Neural cell (in vitro differentiated cells): ENCODE results near the gene ZNF655. TPM values are rescaled to one million over a fixed set of nuclear protein-coding genes. Genes with fewer than 3 reads are reported as not detected.

ENCODE experiments used
- H2AFZ ChIP-seq: fragments of 200-600, 300-800 bp; sonication (generic), shearing (Covaris generic); 2 replicates; pipeline ENCODE4 v1.6.0; 2014; ENCODE audit warnings: low read depth, mild to moderate bottlenecking, antibody characterized with exemption, low read length, moderate library complexity
- H3F3A ChIP-seq: fragments of 200-600 bp; shearing (Covaris generic); 2 replicates; pipeline ENCODE4 v1.6.1; 2016; ENCODE audit warnings: mild to moderate bottlenecking, moderate library complexity, mixed read lengths, antibody characterized with exemption, low read length; ENCODE audit not compliant: insufficient read depth, poor library complexity, severe bottlenecking
- H3K27ac ChIP-seq: fragments of 200-600, 300-800 bp; sonication (generic), shearing (Covaris generic); 2 replicates; pipeline ENCODE4 v1.5.1; 2014; ENCODE audit warnings: mild to moderate bottlenecking, low read length, moderate library complexity
- H3K27me3 ChIP-seq: fragments of 300-800, 200-600 bp; sonication (generic), shearing (Covaris generic); 2 replicates; pipeline ENCODE4 v1.6.0; 2014; ENCODE audit warnings: mild to moderate bottlenecking, low read depth, low read length, moderate library complexity; ENCODE audit not compliant: insufficient read depth
- H3K36me3 ChIP-seq: fragments of 300-800, 200-600 bp; sonication (generic), shearing (Covaris generic); 2 replicates; pipeline ENCODE4 v1.5.1; 2014; ENCODE audit warnings: mild to moderate bottlenecking, antibody characterized with exemption, low read length, moderate library complexity; ENCODE audit not compliant: insufficient read depth
- H3K4me2 ChIP-seq: fragments of 300-800, 200-600 bp; sonication (generic), shearing (Covaris generic); 2 replicates; pipeline ENCODE4 v1.6.0; 2014; ENCODE audit warnings: mild to moderate bottlenecking, low read length
- H3K4me3 ChIP-seq: fragments of 300-800, 200-600 bp; sonication (generic), shearing (Covaris generic); 2 replicates; pipeline ENCODE4 v1.5.1; 2014; ENCODE audit warnings: mild to moderate bottlenecking, low read length, moderate library complexity
- H3K79me2 ChIP-seq: fragments of 200-600 bp; shearing (Covaris generic); replicated peaks from 2 replicates; pipeline ENCODE4 v1.6.0; 2014; ENCODE audit warnings: mild to moderate bottlenecking, low read length, moderate library complexity; ENCODE audit not compliant: insufficient read depth
- H3K9ac ChIP-seq: fragments of 300-800, 200-600 bp; sonication (generic), shearing (Covaris generic); 2 replicates; pipeline ENCODE4 v1.6.1; 2016; ENCODE audit warnings: mild to moderate bottlenecking, low read length, mixed read lengths
- H3K9me2 ChIP-seq: fragments of 200-600 bp; shearing (Covaris generic); 2 replicates; pipeline ENCODE4 v1.6.1; 2016; ENCODE audit warnings: mild to moderate bottlenecking, low read length, mixed read lengths; ENCODE audit not compliant: insufficient read depth
- H3K9me3 ChIP-seq: fragments of 200-600, 300-800 bp; sonication (generic), shearing (Covaris generic); 2 replicates; pipeline ENCODE4 v1.6.1; 2016; ENCODE audit warnings: mild to moderate bottlenecking, mixed run types, low read length, moderate library complexity, mixed read lengths
- H4K20me1 ChIP-seq: fragments of 200-600 bp; shearing (Covaris generic); 2 replicates; pipeline ENCODE4 v1.6.1; 2016; ENCODE audit warnings: mild to moderate bottlenecking, mixed run types; ENCODE audit not compliant: insufficient read depth
- EP300 ChIP-seq: fragments of 450-650 bp; conservative IDR thresholded peaks from 2 replicates; pipeline ENCODE4 v1.6.1; 2014; ENCODE audit warnings: antibody characterized with exemption, mild to moderate bottlenecking, moderate library complexity; ENCODE audit not compliant: poor library complexity, severe bottlenecking
- EZH2 ChIP-seq: fragments of 200-600, 300-800 bp; shearing (Covaris generic), sonication (generic); IDR thresholded peaks from 2 replicates; pipeline ENCODE4 v1.6.1; 2014; ENCODE audit warnings: antibody characterized with exemption, low read length, borderline replicate concordance, mild to moderate bottlenecking; ENCODE audit not compliant: insufficient read depth, poor library complexity, severe bottlenecking
- MXI1 ChIP-seq: fragments of 450-650 bp; conservative IDR thresholded peaks from 2 replicates; pipeline ENCODE4 v1.6.1; 2014; ENCODE audit warnings: antibody characterized with exemption, mild to moderate bottlenecking; ENCODE audit not compliant: poor library complexity, severe bottlenecking
- POLR2AphosphoS5 ChIP-seq: IDR thresholded peaks from 2 replicates; pipeline ENCODE4 v1.6.1; 2012
- RAD21 ChIP-seq: fragments of 450-650 bp; conservative IDR thresholded peaks from 2 replicates; pipeline ENCODE4 v1.6.1; 2014; ENCODE audit warnings: antibody characterized with exemption, mild to moderate bottlenecking, moderate library complexity
- SMC3 ChIP-seq: fragments of 450-650 bp; conservative IDR thresholded peaks from 2 replicates; pipeline ENCODE4 v1.6.1; 2014; ENCODE audit warnings: antibody characterized with exemption, mild to moderate bottlenecking, moderate library complexity; ENCODE audit not compliant: poor library complexity
- TAF1 ChIP-seq: IDR thresholded peaks from 2 replicates; pipeline ENCODE4 v1.6.1; 2012; ENCODE audit warnings: low read depth
- polyA plus RNA-seq: library from polyadenylated mRNA; depleted of rRNA; stranded (reverse); fragments of >200 nt; gene quantifications from 2 replicates; pipeline ENCODE4 v1.2.3, GENCODE V29; 2014
- TF ChIP-seq, protein P1 (sequence below): fragments of 450-650 bp; IDR thresholded peaks from 2 replicates; pipeline ENCODE4 v1.5.1; 2014; ENCODE audit warnings: antibody characterized with exemption, mild to moderate bottlenecking, moderate library complexity; ENCODE audit not compliant: poor library complexity, severe bottlenecking
- TF ChIP-seq, protein P2 (sequence below): IDR thresholded peaks from 2 replicates; pipeline ENCODE4 v1.6.1; 2012; ENCODE audit warnings: borderline replicate concordance

ZNF655 gene
- polyA plus RNA-seq, 1 donor from 2014 or later, result 89.0 TPM

DNA sequence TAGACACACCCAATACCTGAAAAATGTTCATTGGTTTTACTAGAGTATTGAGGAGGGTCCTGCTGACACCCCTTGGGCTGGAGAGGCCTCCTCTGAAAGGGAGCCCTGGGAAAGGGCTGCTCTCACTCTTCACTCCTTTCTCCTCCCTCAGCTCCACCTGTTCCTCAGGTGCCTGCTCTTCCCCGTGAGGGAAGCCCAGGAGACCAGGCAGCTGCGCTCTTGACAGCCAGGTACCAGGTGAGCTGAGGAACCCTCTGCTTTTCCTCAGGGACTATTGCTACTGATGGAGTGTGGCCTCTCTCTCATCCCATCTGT lies 3.3 kb downstream of the ZNF655 start:
- Histone ChIP-seq H3K36me3 (peaks cover 5% of the 10 kb centered on the region), H3K9ac (no peak overlapping the region), H3K79me2 (peaks cover 49% of the 10 kb centered on the region), H3K4me2 (no peak overlapping the region), H3K27me3 (no peaks in the 10 kb centered on the region), H4K20me1 (no peaks in the 10 kb centered on the region), H2AFZ (no peak overlapping the region), H3F3A (no peaks in the 10 kb centered on the region), H3K27ac (no peak overlapping the region), H3K4me3 (no peak overlapping the region), H3K9me3 (no peaks in the 10 kb centered on the region), H3K9me2 (no peaks in the 10 kb centered on the region)
- no peak for TF ChIP-seq POLR2AphosphoS5
- no peak for TF ChIP-seq EP300
- no peak for TF ChIP-seq SMC3
- TF ChIP-seq, protein P1, sequence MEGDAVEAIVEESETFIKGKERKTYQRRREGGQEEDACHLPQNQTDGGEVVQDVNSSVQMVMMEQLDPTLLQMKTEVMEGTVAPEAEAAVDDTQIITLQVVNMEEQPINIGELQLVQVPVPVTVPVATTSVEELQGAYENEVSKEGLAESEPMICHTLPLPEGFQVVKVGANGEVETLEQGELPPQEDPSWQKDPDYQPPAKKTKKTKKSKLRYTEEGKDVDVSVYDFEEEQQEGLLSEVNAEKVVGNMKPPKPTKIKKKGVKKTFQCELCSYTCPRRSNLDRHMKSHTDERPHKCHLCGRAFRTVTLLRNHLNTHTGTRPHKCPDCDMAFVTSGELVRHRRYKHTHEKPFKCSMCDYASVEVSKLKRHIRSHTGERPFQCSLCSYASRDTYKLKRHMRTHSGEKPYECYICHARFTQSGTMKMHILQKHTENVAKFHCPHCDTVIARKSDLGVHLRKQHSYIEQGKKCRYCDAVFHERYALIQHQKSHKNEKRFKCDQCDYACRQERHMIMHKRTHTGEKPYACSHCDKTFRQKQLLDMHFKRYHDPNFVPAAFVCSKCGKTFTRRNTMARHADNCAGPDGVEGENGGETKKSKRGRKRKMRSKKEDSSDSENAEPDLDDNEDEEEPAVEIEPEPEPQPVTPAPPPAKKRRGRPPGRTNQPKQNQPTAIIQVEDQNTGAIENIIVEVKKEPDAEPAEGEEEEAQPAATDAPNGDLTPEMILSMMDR, result no peak

DNA sequence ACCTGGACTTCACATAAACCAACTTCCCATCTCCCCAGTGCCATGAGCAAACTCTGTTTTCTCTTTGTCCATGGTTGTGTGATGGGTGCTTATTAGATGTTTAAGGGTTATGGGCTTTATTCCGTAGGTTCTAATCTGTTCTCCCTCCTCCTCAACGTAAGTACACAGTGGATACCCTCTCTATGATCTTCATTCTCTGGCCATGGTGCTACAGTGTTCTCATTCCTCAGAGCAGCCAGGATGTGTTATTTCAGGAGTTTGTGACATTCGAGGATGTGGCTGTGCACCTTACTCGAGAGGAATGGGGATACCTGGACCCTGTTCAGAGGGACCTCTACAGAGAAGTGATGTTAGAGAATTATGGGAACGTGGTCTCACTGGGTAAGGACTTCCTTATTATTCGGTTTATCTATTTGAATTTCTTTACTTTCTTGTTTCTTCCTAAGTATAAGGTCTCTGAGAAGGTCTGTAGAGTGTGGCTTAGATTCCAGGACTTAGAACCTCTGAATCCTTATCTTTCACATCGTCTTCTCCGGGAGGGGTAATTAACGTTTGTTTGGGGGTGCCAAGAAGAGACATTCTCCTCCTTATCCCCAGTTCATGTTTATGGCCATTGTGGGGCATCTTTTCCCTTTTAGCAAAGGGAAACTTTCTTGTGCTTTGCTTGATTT lies 3.8 kb downstream of the ZNF655 start:
- Histone ChIP-seq H3K9me3 (no peaks in the 10 kb centered on the region), H3F3A (no peaks in the 10 kb centered on the region), H3K36me3 (peaks cover 5% of the 10 kb centered on the region), H4K20me1 (no peaks in the 10 kb centered on the region), H3K27me3 (no peaks in the 10 kb centered on the region), H3K79me2 (peaks cover 44% of the 10 kb centered on the region), H3K27ac (no peak overlapping the region), H3K4me2 (no peak overlapping the region), H3K4me3 (no peak overlapping the region), H2AFZ (no peak overlapping the region), H3K9me2 (no peaks in the 10 kb centered on the region), H3K9ac (no peak overlapping the region)
- TF ChIP-seq POLR2AphosphoS5 (no peak), EP300 (no peak), RAD21 (no peak), MXI1 (no peak), EZH2 (no peak), TAF1 (no peak), SMC3 (no peak)
- TF ChIP-seq, protein P2, sequence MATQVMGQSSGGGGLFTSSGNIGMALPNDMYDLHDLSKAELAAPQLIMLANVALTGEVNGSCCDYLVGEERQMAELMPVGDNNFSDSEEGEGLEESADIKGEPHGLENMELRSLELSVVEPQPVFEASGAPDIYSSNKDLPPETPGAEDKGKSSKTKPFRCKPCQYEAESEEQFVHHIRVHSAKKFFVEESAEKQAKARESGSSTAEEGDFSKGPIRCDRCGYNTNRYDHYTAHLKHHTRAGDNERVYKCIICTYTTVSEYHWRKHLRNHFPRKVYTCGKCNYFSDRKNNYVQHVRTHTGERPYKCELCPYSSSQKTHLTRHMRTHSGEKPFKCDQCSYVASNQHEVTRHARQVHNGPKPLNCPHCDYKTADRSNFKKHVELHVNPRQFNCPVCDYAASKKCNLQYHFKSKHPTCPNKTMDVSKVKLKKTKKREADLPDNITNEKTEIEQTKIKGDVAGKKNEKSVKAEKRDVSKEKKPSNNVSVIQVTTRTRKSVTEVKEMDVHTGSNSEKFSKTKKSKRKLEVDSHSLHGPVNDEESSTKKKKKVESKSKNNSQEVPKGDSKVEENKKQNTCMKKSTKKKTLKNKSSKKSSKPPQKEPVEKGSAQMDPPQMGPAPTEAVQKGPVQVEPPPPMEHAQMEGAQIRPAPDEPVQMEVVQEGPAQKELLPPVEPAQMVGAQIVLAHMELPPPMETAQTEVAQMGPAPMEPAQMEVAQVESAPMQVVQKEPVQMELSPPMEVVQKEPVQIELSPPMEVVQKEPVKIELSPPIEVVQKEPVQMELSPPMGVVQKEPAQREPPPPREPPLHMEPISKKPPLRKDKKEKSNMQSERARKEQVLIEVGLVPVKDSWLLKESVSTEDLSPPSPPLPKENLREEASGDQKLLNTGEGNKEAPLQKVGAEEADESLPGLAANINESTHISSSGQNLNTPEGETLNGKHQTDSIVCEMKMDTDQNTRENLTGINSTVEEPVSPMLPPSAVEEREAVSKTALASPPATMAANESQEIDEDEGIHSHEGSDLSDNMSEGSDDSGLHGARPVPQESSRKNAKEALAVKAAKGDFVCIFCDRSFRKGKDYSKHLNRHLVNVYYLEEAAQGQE, result no peak
- TF ChIP-seq, protein P1, result no peak
